OCI-LY1 (cell line): ENCODE data around the gene KLK1.

ENCODE experiments used
- CTCF ChIP-seq: fragments of 200-600 bp; sonication (generic), shearing (Covaris generic); IDR thresholded peaks from 2 replicates; pipeline ENCODE4 v1.5.1; 2017; ENCODE audit warnings: mild to moderate bottlenecking, antibody characterized with exemption, low read length, moderate library complexity, mixed read lengths
- EZH2 ChIP-seq: fragments of 200-600 bp; sonication (generic), shearing (Covaris generic); IDR thresholded peaks from 2 replicates; pipeline ENCODE4 v1.8.0; 2017; ENCODE audit warnings: borderline replicate concordance, mixed run types, mild to moderate bottlenecking, antibody characterized with exemption, low read length, moderate library complexity, mixed read lengths

- TF ChIP-seq CTCF = no peak
- TF ChIP-seq EZH2 = no peak
These were observed 36.3 kb upstream of the KLK1 start for GRCh38 chr19:50859849-50860248.
